GM12878 (cell line): ENCODE results near the gene ZMYM5.

Experiments
- CTCF ChIP-seq, 3 experiments: IDR thresholded peaks in 2 of 3; conservative IDR thresholded peaks in 1 of 3; 2 replicates each; pipeline ENCODE4 v1.5.1; 2011; ENCODE audit warnings: low read depth in 3 of 3, low read length in 3 of 3, mild to moderate bottlenecking in 3 of 3, control low read depth in 2 of 3, moderate library complexity in 2 of 3, inconsistent platforms in 1 of 3, mixed read lengths in 1 of 3; ENCODE audit not compliant: control insufficient read depth in 2 of 3, insufficient read depth in 1 of 3; ENCODE audit errors: extremely low read depth in 1 of 3
- JUNB ChIP-seq: IDR thresholded peaks from 2 replicates; pipeline ENCODE4 v1.6.1; 2016; ENCODE audit warnings: antibody characterized with exemption, mild to moderate bottlenecking
- MTA3 ChIP-seq: IDR thresholded peaks from 2 replicates; pipeline ENCODE4 v1.6.1; 2012; ENCODE audit warnings: low read length, inconsistent platforms, borderline replicate concordance
- PRDM15 ChIP-seq: fragments of 450-650 bp; formaldehyde crosslinking; IDR thresholded peaks from 2 replicates; pipeline ENCODE4 v1.4.0; 2020; ENCODE audit warnings: mild to moderate bottlenecking, moderate library complexity

- TF ChIP-seq JUNB, result no peak
- no peak for TF ChIP-seq CTCF (IDR thresholded peaks at IDR 0.05 in 2 of 3, conservative IDR thresholded peaks at IDR 0.05 in 1 of 3; ENCODE audit: control insufficient read depth in 2 of 3, extremely low read depth in 1 of 3, insufficient read depth in 1 of 3, low read depth in 3 of 3, low read length in 3 of 3)
- TF ChIP-seq MTA3, result no peak
- TF ChIP-seq PRDM15 (CRISPR knock-in tag), result no peak
Measured at GRCh38 chr13:19817510-19818158, 45.8 kb downstream of the ZMYM5 start.
